Mammary epithelial cell (primary cell): ENCODE data around the gene BTN2A1.

Experiments used
- EZH2 ChIP-seq: IDR thresholded peaks from 2 replicates; pipeline ENCODE4 v1.6.1; 2012; ENCODE audit warnings: low read length, inconsistent platforms, borderline replicate concordance
- TF ChIP-seq, protein P1 (sequence below), 2 donors: IDR thresholded peaks in 1 of 2; conservative IDR thresholded peaks in 1 of 2; 2 replicates each; pipeline ENCODE4 v1.5.1; 2011 to 2012; ENCODE audit warnings: inconsistent platforms in 2 of 2, low read length in 2 of 2, mild to moderate bottlenecking in 2 of 2, control low read depth in 1 of 2, low read depth in 1 of 2; ENCODE audit not compliant: insufficient read depth in 1 of 2; ENCODE audit errors: extremely low read depth in 1 of 2

DNA sequence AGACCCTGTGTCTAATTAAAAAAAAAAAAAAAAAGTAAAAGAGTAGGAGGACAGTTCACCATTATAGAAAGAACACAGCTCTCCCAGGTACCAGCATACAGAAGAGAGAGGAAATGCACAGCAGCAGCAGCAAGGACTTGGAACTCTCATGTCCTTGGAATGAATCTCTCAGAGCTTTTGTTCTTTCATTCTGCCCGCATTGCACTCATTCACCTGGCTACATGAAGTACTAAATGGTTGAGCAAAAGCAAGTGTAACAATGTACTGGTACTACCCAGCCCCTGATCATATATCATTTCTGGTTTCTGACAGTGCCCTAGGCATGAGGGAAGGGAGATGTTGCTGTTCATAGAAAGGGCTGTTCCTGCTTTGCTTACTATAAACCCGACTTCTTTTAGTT is 29.5 kb upstream of the BTN2A1 start:
- TF ChIP-seq, protein P1, sequence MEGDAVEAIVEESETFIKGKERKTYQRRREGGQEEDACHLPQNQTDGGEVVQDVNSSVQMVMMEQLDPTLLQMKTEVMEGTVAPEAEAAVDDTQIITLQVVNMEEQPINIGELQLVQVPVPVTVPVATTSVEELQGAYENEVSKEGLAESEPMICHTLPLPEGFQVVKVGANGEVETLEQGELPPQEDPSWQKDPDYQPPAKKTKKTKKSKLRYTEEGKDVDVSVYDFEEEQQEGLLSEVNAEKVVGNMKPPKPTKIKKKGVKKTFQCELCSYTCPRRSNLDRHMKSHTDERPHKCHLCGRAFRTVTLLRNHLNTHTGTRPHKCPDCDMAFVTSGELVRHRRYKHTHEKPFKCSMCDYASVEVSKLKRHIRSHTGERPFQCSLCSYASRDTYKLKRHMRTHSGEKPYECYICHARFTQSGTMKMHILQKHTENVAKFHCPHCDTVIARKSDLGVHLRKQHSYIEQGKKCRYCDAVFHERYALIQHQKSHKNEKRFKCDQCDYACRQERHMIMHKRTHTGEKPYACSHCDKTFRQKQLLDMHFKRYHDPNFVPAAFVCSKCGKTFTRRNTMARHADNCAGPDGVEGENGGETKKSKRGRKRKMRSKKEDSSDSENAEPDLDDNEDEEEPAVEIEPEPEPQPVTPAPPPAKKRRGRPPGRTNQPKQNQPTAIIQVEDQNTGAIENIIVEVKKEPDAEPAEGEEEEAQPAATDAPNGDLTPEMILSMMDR (conservative IDR thresholded peaks at IDR 0.05 in 1 of 2, IDR thresholded peaks at IDR 0.05 in 1 of 2; ENCODE audit: extremely low read depth in 1 of 2, insufficient read depth in 1 of 2, low read depth in 1 of 2, low read length in 2 of 2), result no peak
- TF ChIP-seq EZH2, result no peak
